ENCODE results near the gene SHANK3. TPM values are rescaled to one million over a fixed set of nuclear protein-coding genes. Genes with fewer than 3 reads are reported as not detected.

Gene SHANK3
- total and polyA plus RNA-seq, 2 of the 4 experiments (the other 2 are of a cell fraction) = 0.18 to 1.5 TPM

DNA sequence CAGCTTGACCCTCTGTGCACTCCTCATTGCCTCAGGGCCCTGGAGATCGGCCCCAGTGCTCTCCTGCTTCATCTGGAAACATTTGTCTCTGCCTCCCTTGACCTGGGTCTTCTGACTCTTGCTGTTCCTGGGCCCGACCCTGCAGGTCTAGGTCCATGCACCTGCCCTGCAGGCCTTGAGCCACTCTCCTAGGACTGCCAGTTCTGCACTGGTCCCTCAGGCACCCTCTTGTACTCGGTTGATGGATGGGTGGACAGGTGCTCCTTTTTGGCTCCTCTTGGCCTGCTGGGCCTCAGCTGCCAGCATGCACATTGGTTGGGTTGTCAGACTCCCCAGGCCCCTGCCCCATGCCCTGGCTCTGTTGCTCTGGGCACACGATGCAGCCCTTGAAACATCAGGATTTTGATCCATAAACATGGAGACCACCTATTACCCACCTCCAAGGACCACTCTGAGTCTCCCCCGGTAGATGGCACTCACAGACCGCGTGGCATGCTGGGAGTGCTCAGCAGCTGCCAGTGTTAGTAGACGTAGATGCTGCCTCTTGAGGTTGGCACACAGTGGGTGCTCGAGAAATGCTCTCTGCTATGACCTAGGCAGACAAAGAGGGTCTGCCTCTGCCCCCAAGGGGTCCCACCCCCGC lies 45.2 kb downstream of the SHANK3 start:
- Histone ChIP-seq H4K20me1 (ENCODE audit: insufficient read depth, low read length) (no peaks in the 10 kb centered on the region; the same call in 1 of the 2 replicates), H3K4me2 (ENCODE audit: low read depth, low read length) (no peak overlapping the region), H3K14ac (replicated peaks; ENCODE audit: low read depth, low read length) (no peak overlapping the region), H3K9me1 (ENCODE audit: insufficient read depth, low read length) (no peaks in the 10 kb centered on the region), H3K56ac (ENCODE audit: extremely low read depth, insufficient read depth, low read length) (no peak overlapping the region), H3K27ac (ENCODE audit: insufficient read depth, low read length) (no peak overlapping the region), H3K4me3 (ENCODE audit: insufficient read depth, low read depth, low read length) (no peak overlapping the region), H3K4ac (ENCODE audit: low read depth, low read length) (no peak overlapping the region), H2AK9ac (replicated peaks; ENCODE audit: low read depth, low read length, poor library complexity) (no peak overlapping the region), H3K18ac (ENCODE audit: low read depth, low read length) (no peak overlapping the region), H4K91ac (ENCODE audit: insufficient read depth, low read depth, low read length) (no peak overlapping the region), H3K36me3 (ENCODE audit: control insufficient read depth, insufficient read depth, low read length) (no peaks in the 10 kb centered on the region), H3K27me3 (ENCODE audit: control insufficient read depth, insufficient read depth, low read length) (peaks cover 17% of the 10 kb centered on the region; the same call in 1 of the 2 replicates), H2BK5ac (ENCODE audit: low read depth, low read length, poor library complexity, severe bottlenecking) (no peak overlapping the region), H4K5ac (ENCODE audit: low read depth, low read length) (no peak overlapping the region), H3K79me1 (ENCODE audit: low read depth in 1 of 2, low read length in 2 of 2) (no peaks in the 10 kb centered on the region), H2BK15ac (ENCODE audit: low read depth, low read length) (no peak overlapping the region), H3K9me3 (ENCODE audit: control insufficient read depth, insufficient read depth, low read length) (no peaks in the 10 kb centered on the region), H3K4me1 (ENCODE audit: control insufficient read depth, insufficient read depth, low read length) (no peaks in the 10 kb centered on the region), H4K8ac (ENCODE audit: low read depth in 2 of 2, low read length in 2 of 2) (no peak overlapping the region), H2AFZ (replicated peaks; ENCODE audit: low read length, poor library complexity) (no peak overlapping the region), H2BK120ac (ENCODE audit: low read depth, low read length) (no peak overlapping the region), H3K23ac (ENCODE audit: low read depth, low read length) (no peak overlapping the region), H3K9ac (ENCODE audit: low read depth, low read length) (no peak overlapping the region), H2AK5ac (ENCODE audit: low read depth, low read length) (no peak overlapping the region), H2BK20ac (ENCODE audit: low read depth, low read length) (no peak overlapping the region)
- BruUV-seq (replicated peaks) = no TSS peak
- dilution Hi-C loops (cut with HindIII; ENCODE audit: low sequenced_read_pairs, unreplicated experiment) = no loop called here
- ATAC-seq (ENCODE audit: low read depth) (no peak), DNase-seq (no peak)
- ChIA-PET CTCF (no interaction called here), POLR2A (ENCODE audit: unreplicated experiment) (no interaction called here)
- in situ Hi-C loops (cut with MboI; ENCODE audit: low sequenced_read_pairs) = no loop called here
- TF ChIP-seq, protein P1, sequence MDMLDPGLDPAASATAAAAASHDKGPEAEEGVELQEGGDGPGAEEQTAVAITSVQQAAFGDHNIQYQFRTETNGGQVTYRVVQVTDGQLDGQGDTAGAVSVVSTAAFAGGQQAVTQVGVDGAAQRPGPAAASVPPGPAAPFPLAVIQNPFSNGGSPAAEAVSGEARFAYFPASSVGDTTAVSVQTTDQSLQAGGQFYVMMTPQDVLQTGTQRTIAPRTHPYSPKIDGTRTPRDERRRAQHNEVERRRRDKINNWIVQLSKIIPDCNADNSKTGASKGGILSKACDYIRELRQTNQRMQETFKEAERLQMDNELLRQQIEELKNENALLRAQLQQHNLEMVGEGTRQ (IDR thresholded peaks at IDR 0.05; ENCODE audit: low read depth, low read length) = no peak
- TF ChIP-seq POLR2A (IDR thresholded peaks at IDR 0.05; ENCODE audit: low read depth, low read length) = no peak
- no peak for TF ChIP-seq BHLHE40 (IDR thresholded peaks at IDR 0.05; ENCODE audit: low read depth, low read length)
- TF ChIP-seq MAFK (IDR thresholded peaks at IDR 0.05; ENCODE audit: low read depth, low read length) = no peak
- TF ChIP-seq MXI1 (IDR thresholded peaks at IDR 0.05; ENCODE audit: borderline replicate concordance, low read depth, low read length) = no peak
- TF ChIP-seq RFX5 (IDR thresholded peaks at IDR 0.05; ENCODE audit: low read depth, low read length) = no peak
- no peak for TF ChIP-seq SMC3 (IDR thresholded peaks at IDR 0.05; ENCODE audit: low read depth, low read length)
- TF ChIP-seq NFE2L2 (IDR thresholded peaks at IDR 0.05; ENCODE audit: low read depth, low read length) = no peak
- no peak for TF ChIP-seq RAD21 (IDR thresholded peaks at IDR 0.05; ENCODE audit: low read length)
- no peak for TF ChIP-seq FOS (IDR thresholded peaks at IDR 0.05; ENCODE audit: low read depth, low read length)
- TF ChIP-seq CEBPB (IDR thresholded peaks at IDR 0.05; ENCODE audit: low read depth, low read length) = no peak
- no peak for TF ChIP-seq CHD1 (IDR thresholded peaks at IDR 0.05; ENCODE audit: low read depth, low read length)
- TF ChIP-seq, protein P2, sequence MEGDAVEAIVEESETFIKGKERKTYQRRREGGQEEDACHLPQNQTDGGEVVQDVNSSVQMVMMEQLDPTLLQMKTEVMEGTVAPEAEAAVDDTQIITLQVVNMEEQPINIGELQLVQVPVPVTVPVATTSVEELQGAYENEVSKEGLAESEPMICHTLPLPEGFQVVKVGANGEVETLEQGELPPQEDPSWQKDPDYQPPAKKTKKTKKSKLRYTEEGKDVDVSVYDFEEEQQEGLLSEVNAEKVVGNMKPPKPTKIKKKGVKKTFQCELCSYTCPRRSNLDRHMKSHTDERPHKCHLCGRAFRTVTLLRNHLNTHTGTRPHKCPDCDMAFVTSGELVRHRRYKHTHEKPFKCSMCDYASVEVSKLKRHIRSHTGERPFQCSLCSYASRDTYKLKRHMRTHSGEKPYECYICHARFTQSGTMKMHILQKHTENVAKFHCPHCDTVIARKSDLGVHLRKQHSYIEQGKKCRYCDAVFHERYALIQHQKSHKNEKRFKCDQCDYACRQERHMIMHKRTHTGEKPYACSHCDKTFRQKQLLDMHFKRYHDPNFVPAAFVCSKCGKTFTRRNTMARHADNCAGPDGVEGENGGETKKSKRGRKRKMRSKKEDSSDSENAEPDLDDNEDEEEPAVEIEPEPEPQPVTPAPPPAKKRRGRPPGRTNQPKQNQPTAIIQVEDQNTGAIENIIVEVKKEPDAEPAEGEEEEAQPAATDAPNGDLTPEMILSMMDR (conservative IDR thresholded peaks at IDR 0.05; ENCODE audit: low read depth, low read length) = no peak
- TF ChIP-seq, protein P3, sequence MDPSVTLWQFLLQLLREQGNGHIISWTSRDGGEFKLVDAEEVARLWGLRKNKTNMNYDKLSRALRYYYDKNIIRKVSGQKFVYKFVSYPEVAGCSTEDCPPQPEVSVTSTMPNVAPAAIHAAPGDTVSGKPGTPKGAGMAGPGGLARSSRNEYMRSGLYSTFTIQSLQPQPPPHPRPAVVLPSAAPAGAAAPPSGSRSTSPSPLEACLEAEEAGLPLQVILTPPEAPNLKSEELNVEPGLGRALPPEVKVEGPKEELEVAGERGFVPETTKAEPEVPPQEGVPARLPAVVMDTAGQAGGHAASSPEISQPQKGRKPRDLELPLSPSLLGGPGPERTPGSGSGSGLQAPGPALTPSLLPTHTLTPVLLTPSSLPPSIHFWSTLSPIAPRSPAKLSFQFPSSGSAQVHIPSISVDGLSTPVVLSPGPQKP (IDR thresholded peaks at IDR 0.05; ENCODE audit: borderline replicate concordance, low read depth, low read length) = no peak
- intact Hi-C loops (cut with micrococcal nuclease) = no loop called here
- 54% methylated on average over 3 of the region's 10 CpGs; no CpG with 5 or more reads in 1 of the 2 experiments for WGBS, 2 experiments (ENCODE audit: extremely low coverage in 2 of 2, insufficient read length in 1 of 2)

Measured in IMR-90 (cell line).